ENCODE measurements around the gene RAB6B.
"Not testable (repeated sequence)": the region's sequence is repeated elsewhere in the genome, so short reads cannot be mapped to it uniquely, and the experiment has no call there.

Gene RAB6B

GRCh38 chr3:133820889-133821675 lies 74.6 kb downstream of the RAB6B start:
- DNase-seq (ENCODE audit: extremely low read depth in 1 of 2, low read depth in 1 of 2), result no peak

- DNase-seq (ENCODE audit: extremely low read depth in 1 of 2, low read depth in 1 of 2), result no peak
Observed at GRCh38 chr3:133820129-133820528, 75.6 kb downstream of the RAB6B start.

GRCh38 chr3:133815386-133815785 lies 80.3 kb downstream of the RAB6B start:
- DNase-seq (ENCODE audit: extremely low read depth in 1 of 2, low read depth in 1 of 2), result no peak

- DNase-seq (ENCODE audit: extremely low read depth in 1 of 2, low read depth in 1 of 2), result no peak
Observed at GRCh38 chr3:133812872-133813271, 82.8 kb downstream of the RAB6B start.

GRCh38 chr3:133805702-133806475 lies 89.8 kb downstream of the RAB6B start, which contains the start of gene SRPRB:
Gene SRPRB, plus strand, starts transcription at chr3:133805815. Its CDS starts 34 bp downstream, at chr3:133805849.
- peak; percentile 92 for DNase-seq (ENCODE audit: extremely low read depth in 1 of 2, low read depth in 1 of 2)

- no peak for DNase-seq (ENCODE audit: extremely low read depth in 1 of 2, low read depth in 1 of 2)
Observed at GRCh38 chr3:133805384-133805701, 90.3 kb downstream of the RAB6B start.

- no peak for DNase-seq (ENCODE audit: extremely low read depth in 1 of 2, low read depth in 1 of 2)
Observed at GRCh38 chr3:133804896-133805295, 90.8 kb downstream of the RAB6B start.

GRCh38 chr3:133803469-133803868 lies 92.2 kb downstream of the RAB6B start:
- DNase-seq (ENCODE audit: extremely low read depth in 1 of 2, low read depth in 1 of 2), result no peak

GRCh38 chr3:133799794-133800585 lies 95.7 kb downstream of the RAB6B start:
- no peak for DNase-seq (ENCODE audit: extremely low read depth in 1 of 2, low read depth in 1 of 2)

GRCh38 chr3:133797396-133798105 lies 98.1 kb downstream of the RAB6B start:
- DNase-seq (ENCODE audit: extremely low read depth in 1 of 2, low read depth in 1 of 2), result no peak

GRCh38 chr3:133792171-133792763 lies 103.4 kb downstream of the RAB6B start:
- no peak for DNase-seq (ENCODE audit: extremely low read depth in 1 of 2, low read depth in 1 of 2)

- DNase-seq (ENCODE audit: extremely low read depth in 1 of 2, low read depth in 1 of 2), result no peak
Observed at GRCh38 chr3:133788024-133788423, 107.7 kb downstream of the RAB6B start.

GRCh38 chr3:133783762-133784161 lies 111.9 kb downstream of the RAB6B start:
- no peak for DNase-seq (ENCODE audit: extremely low read depth in 1 of 2, low read depth in 1 of 2)

GRCh38 chr3:133782454-133782853 lies 113.2 kb downstream of the RAB6B start:
- DNase-seq (ENCODE audit: extremely low read depth in 1 of 2, low read depth in 1 of 2), result no peak

- DNase-seq (ENCODE audit: extremely low read depth in 1 of 2, low read depth in 1 of 2), result no peak
Observed at GRCh38 chr3:133781570-133781969, 114.1 kb downstream of the RAB6B start.

- DNase-seq (ENCODE audit: extremely low read depth in 1 of 2, low read depth in 1 of 2), result not testable (repeated sequence)
Observed at GRCh38 chr3:133780756-133781155, 114.9 kb downstream of the RAB6B start.

GRCh38 chr3:133779626-133780203 lies 116.0 kb downstream of the RAB6B start:
- DNase-seq (ENCODE audit: extremely low read depth in 1 of 2, low read depth in 1 of 2), result no peak

GRCh38 chr3:133777807-133778568 lies 117.7 kb downstream of the RAB6B start:
- DNase-seq (ENCODE audit: extremely low read depth in 1 of 2, low read depth in 1 of 2), result no peak

GRCh38 chr3:133776794-133777438 lies 118.8 kb downstream of the RAB6B start:
- no peak for DNase-seq (ENCODE audit: extremely low read depth in 1 of 2, low read depth in 1 of 2)

Data from activated CD8-positive, alpha-beta memory T cell treated with anti-CD3 and anti-CD28 coated beads for 1 hour (primary cell).